ENCODE results near the gene HCFC2.
"Not testable (repeated sequence)": the region's sequence is repeated elsewhere in the genome, so short reads cannot be mapped to it uniquely, and the experiment has no call there.

HCFC2 gene

DNA sequence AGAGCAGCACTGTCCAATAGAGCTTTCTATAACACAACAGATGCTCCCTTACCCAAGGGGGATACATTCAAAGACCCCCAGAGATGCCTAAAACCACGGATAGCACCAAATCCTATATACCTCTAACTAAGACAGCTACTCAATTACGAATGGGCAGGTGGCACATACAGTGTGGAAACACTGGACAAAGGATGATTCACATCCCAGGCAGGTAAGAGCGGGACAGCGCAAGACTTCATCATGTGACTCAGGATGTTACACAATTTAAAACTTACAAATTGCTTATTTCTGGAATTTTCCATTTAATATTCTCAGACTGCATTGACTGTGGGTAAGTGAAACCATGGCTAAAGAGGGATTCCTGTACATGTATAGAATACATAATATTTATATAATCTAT is 5.5 kb upstream of the HCFC2 start:
- DNase-seq: no peak

DNA sequence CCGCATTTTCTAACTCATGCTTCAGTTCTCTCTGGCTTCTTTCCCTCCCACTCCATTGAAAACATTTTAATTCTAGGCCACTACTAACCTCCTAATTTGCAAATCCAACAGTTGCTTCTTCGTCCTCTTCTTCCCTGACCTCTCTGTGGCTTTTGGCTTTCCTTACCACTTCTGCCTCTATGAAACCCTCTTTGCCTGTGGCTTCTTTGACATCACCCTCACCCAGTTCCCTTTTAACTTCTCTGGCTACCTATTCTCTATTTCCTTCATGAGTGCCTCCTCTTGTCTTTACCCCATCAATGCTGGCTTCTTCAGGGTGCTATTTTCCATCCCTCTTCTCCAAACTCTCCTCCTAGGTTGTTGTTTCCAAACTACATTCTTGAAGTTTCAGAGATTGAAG is 4.4 kb upstream of the HCFC2 start:
- no peak for DNase-seq

DNA sequence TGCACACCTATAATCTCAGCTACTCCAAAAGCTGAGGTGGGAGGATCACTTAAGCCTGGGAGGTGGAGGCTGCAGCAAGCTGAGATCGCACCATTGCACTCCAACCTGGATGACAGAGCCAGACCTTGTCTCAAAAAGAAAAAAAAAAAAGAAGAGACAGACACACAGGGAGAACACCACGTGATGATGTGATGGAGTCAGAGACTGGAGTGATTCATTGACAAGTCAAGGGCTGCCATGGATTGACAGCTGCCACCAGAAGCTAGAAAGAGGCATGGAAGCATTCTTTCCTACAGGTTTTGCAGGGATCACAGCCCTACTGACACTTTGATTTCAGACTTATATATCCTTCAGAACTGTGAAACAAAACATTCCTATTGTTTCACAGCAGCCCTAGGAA is 3.5 kb upstream of the HCFC2 start:
- DNase-seq: no peak

DNA sequence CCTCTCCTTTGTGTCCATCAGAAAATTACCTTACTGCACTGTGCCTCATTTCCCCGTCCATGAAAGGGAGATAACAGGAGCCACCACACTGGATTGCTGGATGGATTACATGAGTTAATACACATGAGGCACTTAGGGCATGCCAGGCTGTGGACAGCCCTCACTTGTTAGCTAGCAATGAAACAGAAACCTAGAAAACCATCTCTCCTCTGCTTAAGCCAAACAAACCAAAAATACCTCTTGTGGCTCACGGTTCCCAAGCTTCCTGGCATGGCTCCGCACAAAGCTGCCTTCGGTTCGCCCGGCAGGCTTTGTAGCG is 660 bp upstream of the HCFC2 start:
- no peak for DNase-seq

DNA sequence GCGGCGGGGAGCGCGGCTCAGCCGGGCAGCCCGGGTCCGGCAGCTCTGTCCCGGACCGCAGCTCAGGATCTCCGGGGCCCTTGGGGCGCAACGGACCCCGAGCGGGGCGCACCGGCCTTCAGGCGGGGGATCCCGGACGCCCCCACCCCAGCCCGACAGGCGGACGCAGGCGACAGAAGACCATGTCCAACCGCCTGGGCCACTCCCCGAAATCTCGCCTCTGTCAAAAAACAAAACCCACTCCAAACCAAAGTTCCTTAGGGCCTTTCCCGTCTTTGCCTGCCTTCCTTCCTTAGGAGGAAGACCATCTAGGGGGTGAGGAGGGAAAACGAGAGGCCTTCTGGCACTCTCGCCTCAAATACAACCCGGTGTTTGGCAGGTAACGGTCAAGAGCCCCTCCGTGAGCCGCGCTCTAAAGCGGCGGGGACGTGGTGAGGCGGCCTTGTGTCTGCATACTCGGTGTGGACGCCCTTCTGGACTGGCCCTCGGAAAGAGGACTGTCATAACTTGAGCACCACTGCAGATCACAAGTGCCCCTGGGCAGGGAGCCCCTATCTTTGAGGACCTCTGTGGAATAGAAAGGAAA is 604 bp downstream of the HCFC2 start:
- no peak for DNase-seq

DNA sequence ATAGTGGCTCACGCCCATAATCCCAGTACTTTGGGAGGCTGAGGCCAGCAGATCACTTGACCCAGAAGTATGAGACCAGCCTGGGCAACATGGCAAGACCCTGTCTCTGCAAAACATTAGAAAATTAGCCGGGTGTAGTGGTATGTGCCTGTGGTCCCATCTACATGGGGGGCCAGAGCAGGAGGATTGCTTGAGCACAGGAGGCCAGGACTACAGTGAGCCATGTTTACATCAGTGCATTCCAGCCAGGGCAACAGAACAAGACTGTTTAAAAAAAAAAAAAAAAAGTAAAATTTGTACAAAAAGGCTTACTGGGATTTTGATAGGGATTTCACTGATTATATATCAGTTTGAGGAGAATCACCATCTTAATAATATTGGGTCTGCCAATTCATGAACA is 7.8 kb downstream of the HCFC2 start:
- no peak for DNase-seq

DNA sequence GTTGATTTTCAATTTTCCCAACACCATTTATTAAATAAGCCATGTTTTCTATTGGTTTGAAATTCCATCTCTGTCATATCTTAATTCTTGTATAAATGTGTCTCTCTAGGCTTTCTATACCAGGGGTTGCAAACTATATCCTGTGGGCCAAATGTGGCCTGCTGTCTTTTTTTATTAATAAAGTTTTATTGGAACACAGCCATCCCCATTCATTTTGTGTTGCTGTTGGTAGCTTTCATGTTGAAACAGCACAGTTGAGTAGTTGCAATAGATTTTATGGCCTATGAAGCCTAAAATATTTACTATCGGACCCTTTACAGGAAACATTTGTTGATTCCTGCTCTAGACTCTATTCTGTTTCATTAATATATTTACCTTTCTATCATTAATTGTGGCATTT is 9.4 kb downstream of the HCFC2 start:
- DNase-seq: no peak

DNA sequence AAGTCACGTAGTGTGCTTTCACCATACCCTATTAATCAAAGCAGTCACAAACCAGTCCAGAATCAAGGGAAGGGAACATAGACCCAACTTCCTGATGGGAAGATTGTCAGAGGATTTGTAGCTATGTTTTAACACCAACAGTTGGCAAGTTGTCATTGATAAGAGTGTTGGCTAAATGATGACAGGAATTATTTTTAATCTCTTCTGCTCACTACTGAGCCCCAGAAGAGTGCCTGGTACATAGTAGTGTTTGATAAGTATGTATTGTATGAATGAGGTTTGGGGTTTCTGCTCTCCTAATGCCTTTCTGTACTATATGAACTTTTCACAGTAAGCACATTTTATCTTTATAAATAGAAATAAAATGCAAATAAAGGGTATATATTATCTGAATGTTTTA is 14.7 kb downstream of the HCFC2 start:
- DNase-seq: no peak

DNA sequence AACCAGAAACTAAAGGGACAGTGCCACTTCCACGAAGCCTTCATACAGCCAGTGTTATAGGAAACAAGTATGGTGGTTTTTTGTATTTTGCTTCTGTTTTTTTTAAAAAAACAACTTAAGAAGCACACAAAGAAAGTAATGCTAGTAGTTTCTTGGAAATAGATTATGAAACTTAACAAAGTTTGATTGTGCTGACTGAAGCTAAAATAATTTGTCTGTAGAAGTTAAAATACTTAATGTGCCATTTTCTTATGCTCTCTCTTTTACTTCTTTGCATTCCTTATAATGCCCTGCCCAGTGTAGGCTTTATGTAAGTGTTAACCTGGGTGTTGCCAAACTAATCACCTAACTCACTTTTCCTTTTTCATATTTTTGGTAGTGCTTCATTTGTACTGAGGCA is 16.4 kb downstream of the HCFC2 start:
- DNase-seq: no peak

DNA sequence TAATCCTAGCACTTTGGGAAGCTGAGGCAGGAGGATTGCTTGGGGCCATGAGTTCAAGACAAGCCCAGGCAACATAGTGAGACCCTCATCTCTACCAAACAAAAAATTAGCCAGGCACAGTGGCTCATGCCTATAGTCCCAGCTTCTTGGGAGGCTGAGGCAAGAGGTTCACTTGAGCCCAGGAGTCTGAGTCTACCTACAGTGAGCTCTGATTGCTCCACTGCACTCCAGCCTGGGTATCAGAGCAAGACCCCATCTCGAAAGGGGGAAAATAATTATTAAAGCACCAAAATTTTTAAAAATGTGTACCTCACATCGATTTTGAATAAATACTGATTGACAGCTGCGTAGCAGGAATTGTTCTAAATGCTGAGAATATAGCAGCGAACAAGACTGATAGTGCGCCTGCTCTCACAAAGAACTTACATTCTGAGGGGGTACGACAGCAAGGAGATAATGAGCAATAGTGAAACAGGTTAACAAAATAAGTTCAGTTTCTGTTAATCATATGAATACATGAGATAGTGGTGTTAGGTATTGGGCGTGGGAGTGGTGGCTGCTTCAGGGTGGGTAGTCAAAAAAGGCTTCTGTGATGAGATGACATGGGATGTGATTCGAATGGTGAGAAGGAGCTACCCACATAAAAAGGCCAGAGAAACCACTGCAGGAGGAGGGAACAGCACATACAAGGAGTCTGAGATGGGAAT is 19.6 kb downstream of the HCFC2 start:
- DNase-seq: peak; percentile 39

DNA sequence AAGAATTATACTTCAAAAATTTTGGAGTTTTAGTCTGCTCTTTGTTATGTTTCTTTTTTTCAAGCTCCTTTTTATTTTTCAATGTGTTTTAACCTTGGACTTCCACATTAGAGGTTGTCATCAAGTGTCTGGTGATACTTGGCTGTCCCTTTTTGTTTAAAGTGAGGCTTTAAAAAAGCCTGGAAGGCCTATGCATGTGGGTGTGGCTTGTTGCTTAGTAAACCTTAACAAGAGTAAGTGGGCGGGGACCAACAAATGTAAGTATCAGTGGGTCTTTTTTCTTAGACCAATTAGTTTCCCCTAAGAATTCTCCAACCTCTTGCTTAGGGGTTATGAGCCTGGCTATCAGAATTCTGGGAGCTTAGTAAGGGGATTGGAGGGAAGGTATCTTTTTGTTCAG is 26.4 kb downstream of the HCFC2 start:
- no peak for DNase-seq

DNA sequence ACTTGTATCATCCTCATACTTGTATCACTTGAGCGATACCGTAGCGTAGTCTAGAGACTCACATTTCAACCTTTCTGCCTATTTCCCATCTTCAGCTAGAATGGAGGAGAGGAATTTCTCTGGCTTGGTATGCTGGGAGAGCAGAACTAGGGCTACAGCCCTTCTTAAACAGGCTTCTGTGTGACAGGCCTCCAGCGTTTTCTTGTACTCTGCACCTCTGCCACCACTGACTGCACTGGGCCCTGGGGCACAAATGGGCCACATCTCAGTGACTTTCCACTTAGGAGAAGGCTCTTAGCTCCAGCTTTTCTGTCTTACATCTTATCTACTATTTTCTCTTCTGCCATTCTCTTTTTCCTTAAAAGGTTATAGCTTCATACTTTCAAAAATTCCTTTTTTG is 26.8 kb downstream of the HCFC2 start:
- no peak for DNase-seq

DNA sequence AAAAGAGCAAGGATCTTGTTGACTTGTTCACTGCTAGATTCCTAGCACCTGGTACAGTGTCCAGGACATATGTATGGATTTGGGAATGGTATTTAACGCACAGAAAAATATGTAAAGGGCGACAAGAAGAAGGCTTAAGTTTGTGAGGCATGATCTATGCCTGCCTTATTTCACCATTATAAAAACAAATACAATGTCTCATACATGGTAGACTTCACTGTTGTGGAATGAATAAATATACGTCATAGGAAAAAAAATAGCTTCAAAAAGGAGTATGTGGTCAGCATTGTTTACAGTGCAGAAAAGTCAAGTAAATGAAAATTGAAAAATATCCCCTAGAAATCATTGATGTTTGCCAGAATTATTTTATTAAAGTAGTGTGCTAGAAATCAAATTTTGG is 30.0 kb downstream of the HCFC2 start:
- DNase-seq: no peak

DNA sequence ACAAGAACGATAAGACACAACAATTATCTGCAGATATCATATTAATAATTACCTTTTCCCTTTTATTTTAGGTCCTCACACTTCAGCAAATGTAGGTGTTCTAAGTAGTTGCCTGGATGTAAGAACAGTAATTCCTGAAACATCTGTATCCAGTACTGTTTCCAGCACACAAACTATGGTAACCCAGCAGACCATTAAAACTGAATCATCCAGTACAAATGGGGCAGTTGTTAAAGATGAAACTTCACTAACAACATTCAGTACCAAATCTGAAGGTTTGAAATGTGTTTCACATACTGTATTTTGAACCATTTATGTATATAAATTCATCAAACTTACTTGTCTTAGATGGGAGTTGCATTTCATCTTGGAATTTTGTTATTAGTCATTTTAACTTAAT is 31.0 kb downstream of the HCFC2 start:
- DNase-seq: no peak

DNA sequence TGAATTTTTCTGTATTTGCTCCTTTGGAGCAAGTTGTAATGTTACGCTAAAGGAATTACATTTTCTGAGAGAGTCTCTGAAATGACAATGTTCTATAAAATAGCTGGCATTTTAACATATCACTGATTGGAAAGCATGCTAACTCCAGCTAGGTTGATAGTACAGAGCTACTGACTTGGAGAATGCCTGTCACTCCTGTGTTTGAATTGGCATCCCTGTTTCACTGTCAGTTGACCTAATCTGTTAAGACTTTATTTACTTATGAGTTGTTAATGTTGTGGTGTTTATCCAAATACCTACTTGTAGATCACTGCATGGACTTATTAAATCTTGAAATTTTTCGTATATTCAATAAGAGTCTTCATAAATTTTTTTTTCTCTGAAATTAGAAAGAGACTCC is 33.6 kb downstream of the HCFC2 start:
- DNase-seq: no peak

DNA sequence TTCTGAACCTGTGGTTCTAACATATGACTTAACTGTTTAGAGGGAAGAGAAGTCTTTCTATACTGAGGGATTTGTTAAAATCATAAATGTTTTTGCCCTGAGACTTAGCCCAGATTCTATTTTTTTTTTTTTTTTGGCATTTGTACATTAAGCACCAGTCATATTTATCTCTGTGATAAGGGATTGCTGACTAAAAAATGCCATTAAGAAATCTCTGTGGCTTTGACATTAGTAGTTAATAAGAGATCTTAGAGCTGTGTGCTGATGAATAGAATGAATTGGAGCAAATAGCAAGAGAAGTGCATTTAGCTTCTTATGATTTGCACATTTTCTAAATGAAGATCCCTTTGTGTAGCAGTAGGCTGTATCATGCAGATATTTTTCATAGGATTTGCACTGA is 41.1 kb downstream of the HCFC2 start:
- no peak for DNase-seq

DNA sequence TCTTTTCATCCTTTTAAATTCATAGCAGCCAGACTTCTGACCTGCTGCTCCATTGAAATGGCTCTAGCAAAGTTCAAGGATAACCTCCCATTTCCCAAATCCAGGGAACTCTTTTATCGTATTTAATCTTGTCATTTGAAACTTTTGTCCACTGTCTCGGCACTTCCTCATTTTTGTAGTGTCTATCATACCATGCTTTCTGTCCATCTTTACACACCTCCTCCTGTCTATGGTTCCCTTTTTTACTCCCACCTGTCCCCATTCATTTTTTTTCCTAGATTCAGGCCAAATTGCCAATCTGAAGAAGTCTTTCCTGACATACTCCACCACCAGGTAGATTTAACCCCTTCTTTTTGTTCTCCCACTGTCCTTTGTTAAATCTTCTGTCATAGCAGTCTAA is 42.6 kb downstream of the HCFC2 start:
- no peak for DNase-seq

DNA sequence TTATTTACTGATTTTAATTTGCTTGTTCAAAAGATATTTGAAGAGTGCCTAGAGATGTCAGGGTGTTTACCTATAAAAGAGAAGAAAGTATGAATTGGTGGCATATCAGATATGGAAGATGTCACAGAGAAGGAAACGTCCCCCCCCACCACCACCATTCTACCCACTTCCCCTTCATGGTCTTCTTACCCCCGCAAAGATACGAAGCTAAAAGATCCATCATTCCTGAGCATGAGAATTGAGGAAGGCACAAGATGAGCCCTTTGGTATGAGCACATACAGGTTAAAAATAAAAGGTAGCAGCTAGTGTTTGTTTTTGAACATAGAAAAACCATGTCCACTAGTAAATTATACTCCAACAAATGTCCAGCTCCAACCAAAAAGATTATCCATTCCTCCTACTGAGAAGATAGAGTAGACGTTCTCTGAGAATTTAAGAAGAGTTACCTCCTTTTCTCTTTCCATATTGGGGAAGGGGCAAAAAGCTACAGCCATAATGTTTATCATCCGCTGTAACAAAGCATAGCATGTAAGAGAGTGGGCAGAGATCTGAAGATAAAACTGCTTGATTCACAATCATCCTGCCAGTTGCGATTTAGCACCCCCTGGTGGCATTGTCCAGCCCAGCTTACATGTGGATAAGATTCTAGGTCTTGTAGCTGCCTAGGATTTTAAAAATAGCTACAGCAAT is 44.6 kb downstream of the HCFC2 start:
- peak; percentile 83 for DNase-seq

DNA sequence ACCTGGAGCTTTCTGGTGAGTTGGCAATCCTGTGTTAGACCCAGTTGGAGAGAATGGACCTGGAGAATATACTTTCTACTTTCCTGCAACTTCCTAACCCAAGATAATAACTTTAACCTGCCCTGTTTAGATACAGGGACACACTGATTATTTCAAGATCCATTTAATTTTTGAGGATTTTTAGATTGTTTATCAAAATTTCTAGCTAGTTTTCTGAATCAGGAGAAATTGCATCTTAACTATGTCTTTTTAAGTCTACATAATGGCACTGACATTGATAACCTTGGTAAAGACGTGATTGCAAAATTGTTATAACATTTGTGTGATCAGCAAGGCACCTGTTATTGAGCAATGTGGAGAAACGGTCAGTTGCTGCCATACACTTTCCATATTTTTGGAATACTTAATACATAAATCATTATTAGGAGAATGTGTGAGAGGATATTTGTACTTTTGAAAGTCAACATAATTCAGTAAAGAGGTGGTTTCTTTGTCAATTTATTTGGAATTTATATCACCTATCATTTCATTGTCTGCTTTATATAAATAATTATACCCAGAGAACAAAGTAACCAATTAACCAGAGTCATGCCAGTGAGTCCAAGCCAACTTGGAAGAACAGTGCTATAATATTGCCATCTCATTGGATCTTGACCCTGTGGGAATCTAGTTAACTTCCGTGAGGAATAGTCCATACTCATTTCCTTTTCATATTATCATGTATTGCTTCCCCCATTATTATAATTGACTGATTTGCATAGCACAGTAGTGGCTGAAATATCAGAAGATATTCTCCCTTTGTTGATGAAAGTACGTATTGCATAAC is 45.3 kb downstream of the HCFC2 start:
- no peak for DNase-seq

DNA sequence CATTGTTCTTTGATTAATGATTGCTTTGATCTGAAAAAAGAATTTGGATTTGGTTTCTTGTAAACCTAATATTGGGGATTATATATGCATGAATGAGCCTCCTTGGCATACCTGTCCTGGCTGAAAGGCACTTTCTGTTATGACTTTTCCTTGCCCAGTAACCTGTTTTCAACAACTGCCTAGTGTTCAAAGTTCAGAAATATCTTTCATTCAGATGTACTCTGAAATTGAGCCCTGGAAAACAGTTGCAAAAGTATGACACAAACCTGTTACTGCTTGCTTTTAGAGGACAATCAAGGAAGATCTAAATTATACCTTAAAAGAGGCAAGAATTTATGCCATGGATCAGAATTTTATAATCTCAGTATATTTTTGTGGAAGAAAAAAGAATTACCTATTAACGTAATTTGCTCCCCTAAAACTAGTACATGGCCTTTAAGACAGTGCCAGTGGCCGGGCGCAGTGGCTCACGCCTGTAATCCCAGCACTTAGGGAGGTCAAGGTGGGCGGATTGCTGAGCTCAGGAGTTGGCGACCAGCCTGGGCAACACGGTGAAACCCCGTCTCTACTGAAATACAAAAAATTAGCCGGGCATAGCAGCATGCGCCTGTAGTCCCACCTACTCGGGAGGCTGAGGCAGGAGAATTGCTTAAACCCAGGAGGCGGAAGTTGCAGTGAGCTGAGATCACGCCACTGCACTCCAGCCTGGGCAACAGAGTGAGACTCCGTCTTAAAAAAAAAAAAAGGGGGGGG is 50.7 kb downstream of the HCFC2 start:
- not testable (repeated sequence) for DNase-seq

DNA sequence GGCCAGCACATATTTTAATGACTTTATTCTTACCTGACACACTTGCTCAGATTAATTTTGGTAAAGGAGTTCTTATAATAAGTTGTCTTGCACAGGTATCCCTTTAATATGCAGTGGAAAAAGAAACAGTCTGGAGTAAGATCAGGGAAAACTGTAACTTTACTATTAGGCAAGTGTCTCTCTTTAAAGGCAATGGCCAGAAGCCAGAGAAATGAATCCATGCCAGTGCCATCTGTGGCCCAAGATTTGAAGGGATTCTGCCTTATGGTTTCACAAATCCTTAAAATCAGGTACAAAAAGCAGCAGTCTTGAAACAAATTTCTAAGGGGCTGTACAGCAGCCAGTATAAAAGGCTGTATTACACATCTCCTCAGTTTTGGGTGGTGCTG is 51.2 kb downstream of the HCFC2 start:
- DNase-seq: no peak

DNA sequence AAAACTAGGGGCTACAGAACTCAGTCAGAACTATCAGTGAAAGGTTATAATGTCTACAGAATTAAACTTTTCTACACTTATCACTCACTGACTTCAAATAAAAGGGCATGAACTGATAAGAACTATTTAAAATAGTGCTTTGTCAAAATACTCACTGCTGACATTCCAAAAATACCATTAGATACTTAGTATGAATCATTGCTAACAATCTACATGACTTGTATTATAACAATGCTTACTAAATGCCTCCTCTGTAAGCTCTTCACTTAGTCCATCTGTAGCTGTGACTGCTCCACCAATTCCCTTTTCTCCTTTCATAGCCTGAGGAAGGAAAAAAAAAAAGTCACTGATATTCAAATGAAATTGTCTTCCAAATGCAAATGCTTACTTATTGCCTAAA is 56.7 kb downstream of the HCFC2 start:
- DNase-seq: no peak

DNA sequence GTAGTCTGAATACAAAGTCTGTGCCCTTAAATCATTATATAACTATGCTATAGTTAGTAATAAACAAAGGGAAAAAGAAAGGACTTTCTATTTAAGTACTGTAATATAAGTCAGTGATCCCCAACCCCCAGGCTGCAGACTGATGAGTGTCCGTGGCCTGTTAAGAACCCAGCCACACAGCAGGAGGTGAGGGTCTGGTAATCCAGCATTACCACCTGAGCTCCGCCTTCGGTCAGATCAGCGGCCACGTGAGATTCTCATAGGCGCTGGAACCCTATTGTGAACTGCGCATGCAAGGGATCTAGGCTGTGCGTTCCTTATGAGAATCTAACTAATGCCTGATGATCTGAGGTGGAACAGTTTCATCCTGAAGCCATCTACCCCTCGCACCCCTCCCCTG is 58.0 kb downstream of the HCFC2 start:
- no peak for DNase-seq
